Uterus (tissue), 4 donors: ENCODE data around the gene SPATA31A7. TPM values are rescaled to one million over a fixed set of nuclear protein-coding genes. Genes with fewer than 3 reads are reported as not detected.
"Not testable (repeated sequence)": the region's sequence is repeated elsewhere in the genome, so short reads cannot be mapped to it uniquely, and the experiment has no call there.

ENCODE experiments used
- DNase-seq, 2 donors: peaks; one replicate each; pipeline ENCODE4 v3.0.0-alpha.2; 2019 to 2020
- H3K27ac ChIP-seq, 2 donors: fragments of 200-600 bp; sonication (generic); 1 replicate in 1 of 2; 2 replicates in 1 of 2; pipeline ENCODE4 v1.5.1; 2016 to 2018
- H3K27me3 ChIP-seq, 2 donors: fragments of 200-600 bp; sonication (generic); one replicate each; pipeline ENCODE4 v1.5.1; 2018 to 2019; ENCODE audit warnings: control low read depth in 1 of 2
- H3K36me3 ChIP-seq, 2 donors: fragments of 200-600 bp; sonication (generic); one replicate each; pipeline ENCODE4 v1.5.1; 2019; ENCODE audit warnings: control low read depth in 1 of 2
- H3K4me1 ChIP-seq, 2 donors: fragments of 200-600 bp; sonication (generic); one replicate each; pipeline ENCODE4 v1.5.1; 2018 to 2019; ENCODE audit warnings: control low read depth in 1 of 2
- H3K4me3 ChIP-seq, 2 donors: fragments of 200-600 bp; sonication (generic); 1 replicate in 1 of 2; 2 replicates in 1 of 2; pipeline ENCODE4 v1.5.1; 2018 to 2019; ENCODE audit warnings: mild to moderate bottlenecking in 1 of 2
- H3K9me3 ChIP-seq, 2 donors: fragments of 200-600 bp; sonication (generic); one replicate each; pipeline ENCODE4 v1.5.1; 2019; ENCODE audit warnings: control low read depth in 1 of 2
- intact Hi-C: fragments of 100-400 bp; cut with DNase I; formaldehyde crosslinking; loops from one replicate; pipeline ENCODE4 v1.15.1; 2023; ENCODE audit warnings: low total_unique reads
- small RNA-seq: library from RNA; depleted of rRNA; stranded (forward); fragments of <200 nt; gene quantifications from one replicate; pipeline ENCODE3, GENCODE V24; 2016
- total RNA-seq, 4 donors: library from RNA; depleted of rRNA in 3 of 4; stranded (reverse); fragments of >200 nt in 3 of 4; gene quantifications; one replicate each; pipeline versions ENCODE4 v1.1.0 to v1.2.4, GENCODE V29; 2014 to 2023
- donor health status: DM: yes; HTN: yes; CAD: no.

SPATA31A7 gene
- total RNA-seq: not detected

DNA sequence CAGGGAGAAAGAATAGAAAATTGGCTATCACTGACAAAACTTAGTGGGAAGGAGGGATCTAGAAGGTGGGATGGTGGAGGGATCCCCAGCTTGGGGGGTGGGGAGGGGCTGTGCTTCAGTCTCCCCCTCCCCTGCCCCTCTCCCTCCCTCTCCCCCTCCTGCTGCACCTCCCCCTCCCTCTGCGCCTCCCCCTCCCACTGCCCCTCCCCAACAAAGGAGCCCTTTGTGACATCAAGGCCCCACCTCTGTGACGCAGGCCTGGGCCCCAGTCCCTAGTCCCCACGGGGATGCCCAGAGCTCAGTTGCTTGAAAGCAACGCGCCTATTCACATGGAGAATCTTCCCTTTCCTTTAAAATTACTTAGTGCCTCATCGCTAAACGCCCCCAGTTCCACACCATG is at the start of gene SPATA31A7:
Gene SPATA31A7 (plus strand): TSS at position 301 of the 400 bp plus-strand sequence. CDS start 29 bp downstream, at position 330.
- H3K36me3 ChIP-seq, H3K4me3 ChIP-seq, H3K4me1 ChIP-seq, H3K27me3 ChIP-seq, DNase-seq, H3K27ac ChIP-seq, H3K9me3 ChIP-seq, intact Hi-C loops: not testable (repeated sequence)

DNA sequence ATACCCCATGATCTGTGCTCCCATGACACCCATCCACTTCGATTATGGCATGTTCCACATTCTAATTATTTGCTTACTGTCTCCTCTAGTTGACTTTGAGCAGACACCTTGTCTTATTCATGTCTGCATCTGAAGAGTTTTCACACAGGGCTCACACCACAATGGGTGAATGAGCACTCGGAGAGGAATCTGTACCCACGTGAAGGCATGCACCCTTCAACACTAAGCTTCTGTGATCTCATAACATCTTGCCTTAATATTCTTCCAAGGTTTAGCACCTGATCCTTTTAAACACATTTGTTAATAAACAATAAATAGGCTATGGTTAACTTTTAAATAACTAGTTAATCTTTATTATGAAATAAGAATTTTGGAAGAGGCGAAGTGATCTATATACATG is 36.6 kb downstream of the SPATA31A7 start:
- H3K4me1 ChIP-seq, H3K27ac ChIP-seq, H3K4me3 ChIP-seq, DNase-seq, intact Hi-C loops, H3K36me3 ChIP-seq, H3K9me3 ChIP-seq, H3K27me3 ChIP-seq: not testable (repeated sequence)

Small RNA genes lying within 50 kb of the gene (small RNA-seq; reads per million reads assigned to genes)
- gene BX005040.2: not detected
